ENCODE results near the gene EXOC6B.

Gene EXOC6B

DNA sequence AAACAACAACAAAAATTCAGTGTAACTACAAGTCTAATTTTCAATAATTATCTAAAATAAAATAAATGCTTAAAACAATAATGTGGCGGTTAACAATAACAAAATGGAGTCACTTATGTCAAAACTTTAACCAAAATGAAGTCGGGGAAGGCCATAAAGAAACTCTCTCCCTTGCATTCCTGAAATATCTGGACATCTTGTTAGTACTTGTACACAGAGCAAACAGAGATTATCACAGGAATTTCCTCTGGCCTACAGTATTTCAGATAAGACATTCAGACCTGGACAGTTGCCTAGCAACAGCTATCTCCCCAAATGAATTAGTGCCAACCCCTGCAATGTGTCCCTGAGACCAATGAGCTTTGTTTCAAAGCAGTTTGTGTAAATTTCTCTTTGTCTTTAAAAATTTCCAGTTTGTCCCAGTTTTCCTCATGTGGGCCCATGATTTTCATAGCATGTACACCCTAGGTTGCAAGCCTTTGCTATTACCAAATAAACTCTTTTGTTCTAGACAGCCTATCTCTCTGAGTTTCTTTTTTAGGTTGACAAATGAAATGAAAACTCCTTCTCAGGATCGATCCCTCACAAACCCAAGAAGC lies 68.6 kb downstream of the EXOC6B start:
- no peak for DNase-seq
- Histone ChIP-seq H3K4me3 (ENCODE audit: low read depth, low read length) (no peak overlapping the region), H3K36me3 (no peaks in the 10 kb centered on the region), H3K9me3 (ENCODE audit: severe bottlenecking) (peaks cover 2% of the 10 kb centered on the region), H3K27ac (no peak overlapping the region), H3K27me3 (ENCODE audit: insufficient read depth, low read depth, severe bottlenecking) (no peaks in the 10 kb centered on the region)
- no peak for TF ChIP-seq CTCF (IDR thresholded peaks at IDR 0.05; ENCODE audit: low read depth, low read length)

- no peak for TF ChIP-seq CTCF (IDR thresholded peaks at IDR 0.05; ENCODE audit: low read depth, low read length)
- Histone ChIP-seq H3K27me3 (ENCODE audit: insufficient read depth, low read depth, severe bottlenecking) (no peaks in the 10 kb centered on the region), H3K27ac (no peak overlapping the region), H3K9me3 (ENCODE audit: severe bottlenecking) (no peaks in the 10 kb centered on the region), H3K36me3 (no peaks in the 10 kb centered on the region), H3K4me3 (ENCODE audit: low read depth, low read length) (no peak overlapping the region)
- DNase-seq, result no peak
Measured at GRCh38 chr2:72755647-72756423, 70.0 kb downstream of the EXOC6B start.

GRCh38 chr2:72754628-72755320 lies 71.1 kb downstream of the EXOC6B start:
- no peak for DNase-seq
- TF ChIP-seq CTCF (IDR thresholded peaks at IDR 0.05; ENCODE audit: low read depth, low read length), result no peak
- no peak overlapping the region for H3K27ac ChIP-seq
- H3K9me3 ChIP-seq (ENCODE audit: severe bottlenecking), result no peaks in the 10 kb centered on the region
- H3K36me3 ChIP-seq, result no peaks in the 10 kb centered on the region
- no peaks in the 10 kb centered on the region for H3K27me3 ChIP-seq (ENCODE audit: insufficient read depth, low read depth, severe bottlenecking)
- H3K4me3 ChIP-seq (ENCODE audit: low read depth, low read length), result no peak overlapping the region

DNA sequence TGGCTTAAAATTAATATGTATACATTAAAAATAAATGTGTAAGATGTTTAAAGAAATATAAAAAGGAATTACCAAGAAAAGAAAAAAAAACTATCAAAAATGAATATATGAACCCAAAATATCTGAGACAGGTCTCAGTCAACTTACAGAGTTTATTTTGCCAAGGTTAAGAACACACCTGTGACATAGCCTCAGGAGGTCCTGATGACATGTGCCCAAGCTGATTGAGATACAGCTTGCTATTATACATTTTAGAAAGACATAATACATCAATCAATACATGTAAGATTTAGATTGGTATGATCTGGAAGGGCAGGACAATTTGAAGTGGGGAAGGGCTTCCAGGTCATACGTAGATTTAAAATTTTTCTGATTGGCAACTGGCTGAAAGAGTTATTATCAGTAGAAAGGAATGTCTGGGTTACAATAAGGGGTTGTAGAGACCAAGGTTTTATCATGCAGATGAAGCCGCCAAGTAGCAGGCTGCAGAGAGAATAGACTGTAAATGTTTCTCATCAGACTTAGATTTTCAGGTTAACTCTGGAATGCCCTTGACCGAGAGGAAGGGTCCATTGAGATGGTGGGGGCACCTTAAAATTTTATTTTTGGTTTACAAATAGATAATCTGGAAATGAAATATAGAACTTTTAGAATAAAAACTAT lies 74.7 kb downstream of the EXOC6B start:
- H3K36me3 ChIP-seq, result no peaks in the 10 kb centered on the region
- H3K9me3 ChIP-seq (ENCODE audit: severe bottlenecking), result no peaks in the 10 kb centered on the region
- no peaks in the 10 kb centered on the region for H3K27me3 ChIP-seq (ENCODE audit: insufficient read depth, low read depth, severe bottlenecking)
- no peak for DNase-seq
- H3K27ac ChIP-seq, result no peak overlapping the region
- no peak overlapping the region for H3K4me3 ChIP-seq (ENCODE audit: low read depth, low read length)
- no peak for TF ChIP-seq CTCF (IDR thresholded peaks at IDR 0.05; ENCODE audit: low read depth, low read length)

DNA sequence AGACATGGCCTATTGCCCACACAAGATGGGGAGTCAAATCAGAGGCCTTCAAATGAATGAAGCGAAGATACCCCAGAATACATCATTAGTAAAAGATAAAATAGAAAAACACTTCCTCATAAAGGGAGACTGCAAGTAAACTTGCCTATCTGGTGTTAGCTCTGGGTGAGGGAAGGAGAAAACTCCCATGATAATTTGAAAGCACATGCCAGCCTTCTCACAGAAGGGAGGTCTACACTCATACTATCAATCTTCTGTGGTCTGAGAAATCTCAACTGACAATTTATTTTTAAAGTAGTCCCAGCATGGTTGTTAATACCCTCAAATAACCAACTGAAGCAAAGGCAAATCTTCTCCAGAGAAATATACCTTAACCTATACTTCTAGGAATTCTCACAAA lies 75.4 kb downstream of the EXOC6B start:
- H3K27ac ChIP-seq, result no peak overlapping the region
- no peaks in the 10 kb centered on the region for H3K27me3 ChIP-seq (ENCODE audit: insufficient read depth, low read depth, severe bottlenecking)
- no peak for DNase-seq
- H3K9me3 ChIP-seq (ENCODE audit: severe bottlenecking), result no peaks in the 10 kb centered on the region
- no peak overlapping the region for H3K4me3 ChIP-seq (ENCODE audit: low read depth, low read length)
- no peaks in the 10 kb centered on the region for H3K36me3 ChIP-seq
- no peak for TF ChIP-seq CTCF (IDR thresholded peaks at IDR 0.05; ENCODE audit: low read depth, low read length)
